Trophoblast cell (in vitro differentiated cells and primary cell): ENCODE data around the gene SPON2.

Experiments used
- DNase-seq, 2 donors: peaks; one replicate each; pipeline ENCODE4 v3.0.0-alpha.2; 2016
- H2AFZ ChIP-seq: 2 replicates; pipeline ENCODE4 v1.6.1; 2013; ENCODE audit warnings: low read length, moderate library complexity, mild to moderate bottlenecking; ENCODE audit not compliant: insufficient read depth, poor library complexity
- H2AK5ac ChIP-seq: 2 replicates; pipeline ENCODE4 v1.6.1; 2013; ENCODE audit warnings: mild to moderate bottlenecking, low read length
- H2BK120ac ChIP-seq: 2 replicates; pipeline ENCODE4 v1.6.1; 2013; ENCODE audit warnings: low read length, mild to moderate bottlenecking, moderate library complexity; ENCODE audit not compliant: insufficient read depth, poor library complexity
- H2BK12ac ChIP-seq: 2 replicates; pipeline ENCODE4 v1.6.1; 2013; ENCODE audit warnings: mild to moderate bottlenecking, low read length, moderate library complexity
- H2BK5ac ChIP-seq: 2 replicates; pipeline ENCODE4 v1.6.1; 2013; ENCODE audit warnings: low read length, low read depth, moderate library complexity, mild to moderate bottlenecking; ENCODE audit not compliant: poor library complexity
- H3K14ac ChIP-seq: 2 replicates; pipeline ENCODE4 v1.6.1; 2013; ENCODE audit warnings: mild to moderate bottlenecking, low read length
- H3K18ac ChIP-seq: 2 replicates; pipeline ENCODE4 v1.6.1; 2013; ENCODE audit warnings: mild to moderate bottlenecking, low read length
- H3K23ac ChIP-seq: 2 replicates; pipeline ENCODE4 v1.6.1; 2013; ENCODE audit warnings: low read length
- H3K27ac ChIP-seq: 2 replicates; pipeline ENCODE4 v1.5.1; 2013; ENCODE audit warnings: low read depth, mild to moderate bottlenecking, inconsistent platforms, low read length, moderate library complexity
- H3K27me3 ChIP-seq: 2 replicates; pipeline ENCODE4 v1.6.1; 2013; ENCODE audit warnings: inconsistent platforms, mild to moderate bottlenecking, low read length, moderate library complexity; ENCODE audit not compliant: insufficient read depth
- H3K36me3 ChIP-seq, 2 experiments: 1 replicate in 1 of 2; 2 replicates in 1 of 2; pipeline ENCODE4 v1.6.1; 2013; ENCODE audit warnings: low read length in 2 of 2, mild to moderate bottlenecking in 2 of 2, moderate library complexity in 1 of 2; ENCODE audit not compliant: insufficient read depth in 2 of 2, control insufficient read depth in 1 of 2
- H3K4ac ChIP-seq: 2 replicates; pipeline ENCODE4 v1.6.1; 2013; ENCODE audit warnings: low read depth, mild to moderate bottlenecking, low read length, moderate library complexity
- H3K4me1 ChIP-seq, 2 experiments: 1 replicate in 1 of 2; 2 replicates in 1 of 2; pipeline ENCODE4 v1.6.1; 2013; ENCODE audit warnings: low read length in 2 of 2, mild to moderate bottlenecking in 2 of 2, moderate library complexity in 1 of 2; ENCODE audit not compliant: insufficient read depth in 2 of 2, control insufficient read depth in 1 of 2
- H3K4me2 ChIP-seq: 2 replicates; pipeline ENCODE4 v1.6.1; 2013; ENCODE audit warnings: inconsistent platforms, mild to moderate bottlenecking, low read length, moderate library complexity
- H3K4me3 ChIP-seq: 2 replicates; pipeline ENCODE4 v1.5.1; 2013; ENCODE audit warnings: mild to moderate bottlenecking, low read depth, low read length, inconsistent platforms
- H3K79me1 ChIP-seq: one replicate; pipeline ENCODE4 v1.6.1; 2013; ENCODE audit warnings: low read length
- H3K79me2 ChIP-seq: 2 replicates; pipeline ENCODE4 v1.6.1; 2013; ENCODE audit warnings: low read length, mild to moderate bottlenecking; ENCODE audit not compliant: control insufficient read depth, insufficient read depth, poor library complexity
- H3K9ac ChIP-seq: 2 replicates; pipeline ENCODE4 v1.6.1; 2013; ENCODE audit warnings: mild to moderate bottlenecking, low read length
- H3K9me3 ChIP-seq: 2 replicates; pipeline ENCODE4 v1.6.1; 2013; ENCODE audit warnings: low read depth, mild to moderate bottlenecking, control low read depth, inconsistent platforms, low read length; ENCODE audit not compliant: insufficient read depth
- H4K12ac ChIP-seq: 2 replicates; pipeline ENCODE4 v1.6.1; 2013; ENCODE audit warnings: low read depth, mild to moderate bottlenecking, low read length, moderate library complexity
- H4K8ac ChIP-seq: 2 replicates; pipeline ENCODE4 v1.6.1; 2013; ENCODE audit warnings: low read depth, mild to moderate bottlenecking, low read length, moderate library complexity
- H4K91ac ChIP-seq: one replicate; pipeline ENCODE4 v1.6.1; 2013; ENCODE audit warnings: low read depth, mild to moderate bottlenecking, low read length, moderate library complexity
- WGBS: extraction: QIAGEN DNeasy Blood & Tissue Kit; methylation state at CpG from one replicate; pipeline ENCODE4 v1.1.7; 2013; ENCODE audit warnings: missing lambda C conversion rate; ENCODE audit not compliant: insufficient read length, insufficient coverage; ENCODE audit errors: extremely low coverage; 5-methylcytosine and 5-hydroxymethylcytosine counted together

SPON2 gene

DNA sequence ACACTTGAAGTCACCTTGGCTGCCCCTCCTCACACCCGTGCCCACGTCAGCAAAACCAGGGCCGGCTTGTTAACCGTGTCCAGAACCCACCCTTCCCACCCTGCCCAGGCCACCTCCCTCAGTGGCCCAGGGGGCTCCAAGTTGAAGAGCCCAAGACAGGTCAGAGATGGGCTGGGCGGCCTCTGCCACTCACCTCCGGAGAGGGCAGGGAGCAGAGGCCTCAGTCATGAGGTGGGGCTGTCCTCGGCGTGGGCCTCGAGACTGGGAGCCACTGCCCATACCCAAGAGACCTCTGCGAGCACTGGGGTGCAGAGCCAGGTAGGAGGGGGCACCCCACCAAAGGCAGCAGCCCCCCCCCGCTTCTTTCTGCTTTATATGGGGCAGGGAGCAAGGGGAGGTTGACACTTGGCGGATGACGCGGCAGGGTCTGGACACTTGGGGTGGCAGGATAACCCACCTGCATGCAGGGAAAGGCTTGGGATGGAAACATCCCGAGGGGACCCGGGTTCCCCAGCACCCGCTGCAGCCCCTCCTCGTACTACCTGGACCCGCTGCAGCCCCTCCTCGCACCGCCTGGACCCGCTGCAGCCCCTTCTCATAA, 38.0 kb upstream of the SPON2 start:
- Histone ChIP-seq H3K4me3 (no peak overlapping the region), H3K79me2 (peaks cover 2% of the 10 kb centered on the region), H3K18ac (peak overlapping the region; percentile 27), H2BK5ac (no peak overlapping the region), H2AFZ (no peak overlapping the region), H4K12ac (no peak overlapping the region), H3K36me3 (peaks cover 47 to 51% of the 10 kb centered on the region in 2 experiments), H2BK120ac (peak overlapping the region; percentile 9), H3K4me1 (peaks cover 23 to 26% of the 10 kb centered on the region in 2 experiments), H2BK12ac (peak overlapping the region; percentile 43), H2AK5ac (peak overlapping the region; percentile 34), H3K79me1 (peaks cover 18% of the 10 kb centered on the region), H3K9me3 (no peaks in the 10 kb centered on the region), H4K8ac (peak overlapping the region; percentile 17), H3K27me3 (no peaks in the 10 kb centered on the region), H3K23ac (no peak overlapping the region), H3K27ac (peak overlapping the region; percentile 72), H3K14ac (peak overlapping the region; percentile 55), H3K9ac (no peak overlapping the region), H3K4ac (peak overlapping the region; percentile 23), H4K91ac (peak overlapping the region; percentile 75), H3K4me2 (no peak overlapping the region)
- no peak for DNase-seq
- no CpG with 5 or more reads among the region's 22 CpGs for WGBS

DNA sequence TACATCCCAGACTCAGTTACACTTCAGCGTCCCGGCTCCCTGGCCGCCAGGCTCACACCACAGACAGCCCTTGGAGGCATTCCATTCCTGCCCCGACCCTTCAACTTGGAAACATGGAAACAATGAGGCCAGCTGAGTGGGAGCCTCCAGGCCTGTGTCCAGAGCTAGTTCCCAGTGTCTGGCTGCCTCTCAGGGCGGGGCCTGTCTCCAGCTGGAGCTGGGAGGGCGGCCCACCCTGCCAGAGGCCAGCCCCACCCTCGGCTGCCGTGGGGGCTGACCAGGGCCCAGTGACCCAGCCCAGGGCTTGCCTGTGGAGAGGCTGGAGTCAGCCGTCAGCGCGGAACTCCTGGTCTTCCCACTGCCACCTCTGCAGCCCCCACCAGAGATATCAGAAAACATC, 37.4 kb upstream of the SPON2 start:
- H4K91ac ChIP-seq = peak overlapping the region; percentile 75
- no peak overlapping the region for H2AK5ac ChIP-seq
- no peak overlapping the region for H3K14ac ChIP-seq
- H3K9ac ChIP-seq = no peak overlapping the region
- H3K27ac ChIP-seq = peak overlapping the region; percentile 88
- no peak overlapping the region for H4K12ac ChIP-seq
- H3K79me1 ChIP-seq = peaks cover 18% of the 10 kb centered on the region
- no peak overlapping the region for H2BK12ac ChIP-seq
- no peaks in the 10 kb centered on the region for H3K9me3 ChIP-seq
- H3K4me2 ChIP-seq = peak overlapping the region; percentile 25
- peak overlapping the region; percentile 29 for H2BK120ac ChIP-seq
- H3K36me3 ChIP-seq = peaks cover 42 to 46% of the 10 kb centered on the region in 2 experiments
- no CpG with 5 or more reads among the region's 11 CpGs for WGBS
- H4K8ac ChIP-seq = no peak overlapping the region
- peak; percentile 26 to 27 for DNase-seq
- peaks cover 26 to 31% of the 10 kb centered on the region in 2 experiments for H3K4me1 ChIP-seq
- no peak overlapping the region for H2BK5ac ChIP-seq
- H3K79me2 ChIP-seq = peaks cover 2% of the 10 kb centered on the region
- no peak overlapping the region for H3K23ac ChIP-seq
- H2AFZ ChIP-seq = no peak overlapping the region
- no peaks in the 10 kb centered on the region for H3K27me3 ChIP-seq
- no peak overlapping the region for H3K18ac ChIP-seq
- H3K4ac ChIP-seq = no peak overlapping the region
- H3K4me3 ChIP-seq = no peak overlapping the region

DNA sequence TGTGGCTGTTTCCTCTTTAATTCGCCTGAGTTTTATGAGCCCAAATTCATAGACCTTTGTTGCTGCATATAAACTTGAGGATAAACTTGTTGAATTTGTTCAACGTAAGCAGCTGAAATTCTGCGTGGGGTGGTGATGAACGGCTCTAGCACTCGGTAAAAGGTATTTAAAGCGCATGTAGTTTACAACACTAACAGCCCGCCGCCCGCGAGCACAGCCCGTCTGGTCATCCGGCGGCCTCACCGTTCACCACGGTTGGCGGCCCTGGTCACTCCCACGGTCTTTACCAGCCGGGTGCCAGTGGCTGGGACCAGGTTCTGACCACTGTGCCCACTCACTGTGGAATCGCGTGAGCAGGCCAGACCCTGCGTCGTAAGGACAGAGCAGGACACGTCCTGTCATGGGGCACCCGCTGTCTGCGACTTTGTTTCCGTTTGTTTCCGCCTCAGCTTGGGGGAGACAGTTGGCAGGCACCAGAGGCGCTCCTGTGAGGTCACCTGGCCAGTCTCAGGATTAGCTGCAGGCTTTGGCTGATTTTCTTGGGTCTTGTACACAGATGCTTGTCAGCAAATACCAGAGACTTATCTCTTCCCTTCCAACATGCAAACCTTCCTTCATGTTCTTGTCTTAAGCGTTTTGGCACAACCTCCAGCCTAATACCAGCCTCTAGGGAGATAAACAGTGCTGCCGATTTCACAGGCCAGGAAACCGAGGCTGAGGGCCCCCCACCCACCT, 36.8 kb upstream of the SPON2 start:
- no peak overlapping the region for H3K4me3 ChIP-seq
- no CpG with 5 or more reads among the region's 31 CpGs for WGBS
- H3K9ac ChIP-seq = no peak overlapping the region
- H3K4me2 ChIP-seq = peak overlapping the region; percentile 25
- no peaks in the 10 kb centered on the region for H3K27me3 ChIP-seq
- H4K91ac ChIP-seq = peak overlapping the region; percentile 63
- H3K14ac ChIP-seq = peak overlapping the region; percentile 18
- peak overlapping the region; percentile 43 for H2BK5ac ChIP-seq
- H2AFZ ChIP-seq = no peak overlapping the region
- peak overlapping the region; percentile 24 for H2AK5ac ChIP-seq
- no peak overlapping the region for H4K12ac ChIP-seq
- H3K23ac ChIP-seq = no peak overlapping the region
- H3K36me3 ChIP-seq = peaks cover 35 to 39% of the 10 kb centered on the region in 2 experiments
- H2BK12ac ChIP-seq = peak overlapping the region; percentile 60
- H2BK120ac ChIP-seq = peak overlapping the region; percentile 33
- no peak overlapping the region for H3K4ac ChIP-seq
- peaks cover 2% of the 10 kb centered on the region for H3K79me2 ChIP-seq
- peak overlapping the region; percentile 38 for H4K8ac ChIP-seq
- H3K18ac ChIP-seq = peak overlapping the region; percentile 31
- H3K79me1 ChIP-seq = peaks cover 18% of the 10 kb centered on the region
- H3K27ac ChIP-seq = peak overlapping the region; percentile 88
- peak in 1 of 2 donors; percentile 15 for DNase-seq
- no peaks in the 10 kb centered on the region for H3K9me3 ChIP-seq
- peaks cover 26 to 31% of the 10 kb centered on the region in 2 experiments for H3K4me1 ChIP-seq

DNA sequence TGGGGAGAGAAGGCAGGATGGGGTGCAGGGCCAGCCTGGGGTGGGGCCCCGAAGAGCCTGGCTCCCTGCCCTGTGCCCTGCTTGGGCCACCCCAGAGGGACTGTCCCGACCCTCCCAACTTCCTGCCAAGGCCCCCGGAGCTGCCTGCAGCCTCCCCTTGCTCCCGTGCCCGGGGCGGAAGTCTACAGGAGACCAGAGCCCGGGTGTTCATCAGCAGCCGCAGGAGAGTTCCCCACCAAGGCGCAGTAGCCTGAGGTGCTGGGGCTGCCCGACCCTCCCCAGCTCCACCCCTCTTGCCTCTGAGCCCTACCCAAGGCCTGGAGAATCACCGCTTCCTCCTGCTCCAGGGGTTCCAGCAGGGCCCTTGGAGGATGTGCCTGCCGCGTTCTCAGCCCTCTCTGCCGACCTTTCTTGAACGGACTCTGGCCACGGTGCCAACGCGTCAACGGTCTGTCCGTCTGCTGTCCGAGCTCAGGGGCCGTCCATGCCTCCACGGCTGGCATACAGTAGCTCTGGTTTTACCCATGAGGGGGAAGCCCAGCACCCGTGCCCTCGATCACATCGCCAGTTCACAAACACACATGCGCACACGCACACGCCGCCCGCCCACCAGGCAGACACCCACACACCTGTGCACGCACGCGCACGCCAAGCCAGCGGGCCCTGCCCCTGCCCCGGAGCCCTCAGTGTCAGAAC, 36.0 kb upstream of the SPON2 start:
- Histone ChIP-seq H3K79me2 (peaks cover 2% of the 10 kb centered on the region), H3K79me1 (peaks cover 18% of the 10 kb centered on the region), H4K91ac (peak overlapping the region; percentile 63), H2BK120ac (peak overlapping the region; percentile 9), H4K8ac (peak overlapping the region; percentile 38), H2BK5ac (peak overlapping the region; percentile 43), H3K23ac (no peak overlapping the region), H2AK5ac (peak overlapping the region; percentile 60), H3K27me3 (no peaks in the 10 kb centered on the region), H3K27ac (peak overlapping the region; percentile 88), H2BK12ac (peak overlapping the region; percentile 60), H3K4me1 (peaks cover 26 to 31% of the 10 kb centered on the region in 2 experiments), H3K9ac (no peak overlapping the region), H3K4ac (peak overlapping the region; percentile 8), H3K4me3 (no peak overlapping the region), H2AFZ (no peak overlapping the region), H3K9me3 (no peaks in the 10 kb centered on the region), H3K4me2 (no peak overlapping the region), H4K12ac (no peak overlapping the region), H3K18ac (peak overlapping the region; percentile 20), H3K36me3 (peaks cover 28 to 32% of the 10 kb centered on the region in 2 experiments), H3K14ac (peak overlapping the region; percentile 18)
- no peak for DNase-seq
- WGBS = no CpG with 5 or more reads among the region's 37 CpGs
